ENCODE data around the gene DAGLA. TPM values are rescaled to one million over a fixed set of nuclear protein-coding genes. Genes with fewer than 3 reads are reported as not detected.

DAGLA gene
- total and polyA plus RNA-seq, 2 of the 13 experiments (the other 11 are each of a cell fraction or from before 2014, with no cell fraction given), result 2.6 to 3.9 TPM

DNA sequence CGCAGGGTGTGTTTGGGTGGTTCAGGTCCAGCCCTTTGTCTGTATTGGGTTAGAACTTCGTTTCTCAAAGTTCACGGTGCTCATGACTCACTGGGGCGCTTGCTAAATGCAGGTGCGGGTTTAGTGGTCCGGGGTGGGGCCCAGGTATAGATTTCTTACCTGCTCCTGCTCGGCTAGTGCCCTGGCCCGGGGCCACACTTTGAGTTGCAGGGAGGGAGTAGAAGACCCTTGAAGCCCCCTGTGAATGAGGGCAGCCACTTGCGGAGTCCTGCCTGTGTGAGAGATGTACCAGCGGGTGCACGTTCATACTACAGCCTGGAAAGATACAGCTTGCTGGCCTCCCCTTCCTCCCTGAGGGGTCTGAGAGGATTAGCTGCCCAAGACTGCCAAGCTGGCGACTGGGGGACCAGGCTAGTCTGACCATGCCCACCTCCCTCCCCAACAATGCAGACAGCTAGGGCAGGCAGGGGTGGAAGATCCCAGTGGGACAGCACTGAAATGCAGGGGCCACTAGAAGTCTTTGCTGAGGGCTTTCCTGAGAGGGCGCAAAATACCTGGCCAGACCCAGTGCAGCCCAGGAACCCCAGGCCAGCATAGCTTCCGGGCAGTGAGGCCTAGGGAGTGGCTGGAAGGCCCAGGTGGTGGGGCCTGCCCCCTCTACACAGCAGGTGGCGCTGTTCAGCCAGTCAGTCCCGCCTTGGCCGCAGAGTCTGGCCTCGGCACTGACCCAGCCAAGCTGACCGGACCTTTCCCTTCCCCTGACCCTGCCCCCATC is 67.2 kb downstream of the DAGLA start:
- FAIRE-seq (peak; percentile 44), ATAC-seq (peak; percentile 85), DNase-seq (ENCODE audit: low spot score) (peak; percentile 67)
- Histone ChIP-seq H2AFZ (ENCODE audit: low read length) (no peak overlapping the region), H3K4me2 (ENCODE audit: low read depth, low read length) (peak overlapping the region; percentile 94), H3K4me3 (replicated peaks in 1 of 3; ENCODE audit: insufficient read depth in 1 of 3, low read depth in 2 of 3, low read length in 3 of 3) (peak overlapping the region; percentile 22 to 68 (median 43)), H4K20me1 (ENCODE audit: insufficient read depth, low read length) (no peaks in the 10 kb centered on the region), H3K9me3 (ENCODE audit: low read length) (no peaks in the 10 kb centered on the region), H3K27ac (ENCODE audit: extremely low read length, insufficient read depth, low read length) (no peak overlapping the region), H3K9ac (ENCODE audit: insufficient read depth, low read depth, low read length) (peak overlapping the region; percentile 69), H3K27me3 (ENCODE audit: control insufficient read depth in 1 of 2, insufficient read depth in 2 of 2, low read length in 2 of 2) (no peaks in the 10 kb centered on the region), H3K79me2 (ENCODE audit: insufficient read depth, low read length) (no peaks in the 10 kb centered on the region), H3K36me3 (replicated peaks in 1 of 2; ENCODE audit: control insufficient read depth in 1 of 2, insufficient read depth in 2 of 2, low read length in 2 of 2) (no peaks in the 10 kb centered on the region), H3K4me1 (ENCODE audit: insufficient read depth, low read length) (peaks cover 54% of the 10 kb centered on the region)
- in situ Hi-C loops (cut with HindIII; ENCODE audit: extremely low pct_ligation_motif_present, low pct_unique_long_range_greater_than_20kb), result loop anchor here (5.0 kb wide), 1 partner anchor 35 kb away; no protein-coding TSS in a partner anchor
- WGBS (ENCODE audit: low lambda C conversion rate), result 24% methylated on average over 5 of the region's 19 CpGs
- ChIA-PET POLR2A (interaction anchor here (0.6 to 6.2 kb wide), 12 partner anchors 10 to 202 kb away, joined by 3 to 43 read pairs (median 7); partner anchors contain the start of genes FEN1 and TMEM258), CTCF (ENCODE audit: low intra/inter-chr PET ratio, low total read pairs) (interaction anchor here (0.6 to 3.4 kb wide), 5 partner anchors 20 to 396 kb away, joined by 3 to 38 read pairs (median 24); no protein-coding TSS in a partner anchor)
- BruUV-seq (replicated peaks), result no TSS peak
- intact Hi-C loops (cut with micrococcal nuclease; ENCODE audit: unreplicated experiment), result loop anchor here (1.0 kb wide), 2 partner anchors 29 to 41 kb away; no protein-coding TSS in a partner anchor
- TF ChIP-seq ZNF563 (CRISPR knock-in tag; IDR thresholded peaks at IDR 0.05) (peak; percentile 57; the same call in 1 of the 2 replicates), NFIC (IDR thresholded peaks at IDR 0.05; ENCODE audit: low read length) (no peak), RFX3 (CRISPR knock-in tag; IDR thresholded peaks at IDR 0.05) (no peak), SP1 (IDR thresholded peaks at IDR 0.05) (no peak), SP1 (CRISPR knock-in tag; IDR thresholded peaks at IDR 0.05) (peak; percentile 52; the same call in 1 of the 2 replicates), ZNF598 (CRISPR knock-in tag; IDR thresholded peaks at IDR 0.05; ENCODE audit: borderline replicate concordance) (peak; percentile 55; the same call in 1 of the 2 replicates), HOMEZ (CRISPR knock-in tag; IDR thresholded peaks at IDR 0.05; ENCODE audit: low read depth) (no peak), ZNF891 (CRISPR knock-in tag; IDR thresholded peaks at IDR 0.05) (no peak; the same call in 1 of the 2 replicates), STAT6 (CRISPR knock-in tag; IDR thresholded peaks at IDR 0.05; ENCODE audit: borderline replicate concordance) (no peak), SMC3 (IDR thresholded peaks at IDR 0.05; ENCODE audit: low read length) (peak; percentile 61; the same call in 1 of the 2 replicates), ZNF768 (CRISPR knock-in tag; IDR thresholded peaks at IDR 0.05) (peak; percentile 57; the same call in 1 of the 2 replicates), PBX2 (CRISPR knock-in tag; IDR thresholded peaks at IDR 0.05) (no peak)
- TF ChIP-seq, protein P1, sequence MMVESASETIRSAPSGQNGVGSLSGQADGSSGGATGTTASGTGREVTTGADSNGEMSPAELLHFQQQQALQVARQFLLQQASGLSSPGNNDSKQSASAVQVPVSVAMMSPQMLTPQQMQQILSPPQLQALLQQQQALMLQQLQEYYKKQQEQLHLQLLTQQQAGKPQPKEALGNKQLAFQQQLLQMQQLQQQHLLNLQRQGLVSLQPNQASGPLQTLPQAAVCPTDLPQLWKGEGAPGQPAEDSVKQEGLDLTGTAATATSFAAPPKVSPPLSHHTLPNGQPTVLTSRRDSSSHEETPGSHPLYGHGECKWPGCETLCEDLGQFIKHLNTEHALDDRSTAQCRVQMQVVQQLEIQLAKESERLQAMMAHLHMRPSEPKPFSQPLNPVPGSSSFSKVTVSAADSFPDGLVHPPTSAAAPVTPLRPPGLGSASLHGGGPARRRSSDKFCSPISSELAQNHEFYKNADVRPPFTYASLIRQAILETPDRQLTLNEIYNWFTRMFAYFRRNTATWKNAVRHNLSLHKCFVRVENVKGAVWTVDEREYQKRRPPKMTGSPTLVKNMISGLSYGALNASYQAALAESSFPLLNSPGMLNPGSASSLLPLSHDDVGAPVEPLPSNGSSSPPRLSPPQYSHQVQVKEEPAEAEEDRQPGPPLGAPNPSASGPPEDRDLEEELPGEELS (CRISPR knock-in tag; IDR thresholded peaks at IDR 0.05), result no peak
- TF ChIP-seq, protein P2, sequence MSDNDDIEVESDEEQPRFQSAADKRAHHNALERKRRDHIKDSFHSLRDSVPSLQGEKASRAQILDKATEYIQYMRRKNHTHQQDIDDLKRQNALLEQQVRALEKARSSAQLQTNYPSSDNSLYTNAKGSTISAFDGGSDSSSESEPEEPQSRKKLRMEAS (IDR thresholded peaks at IDR 0.05), result peak; percentile 62; the same call in 1 of the 2 replicates
- TF ChIP-seq, protein P3, sequence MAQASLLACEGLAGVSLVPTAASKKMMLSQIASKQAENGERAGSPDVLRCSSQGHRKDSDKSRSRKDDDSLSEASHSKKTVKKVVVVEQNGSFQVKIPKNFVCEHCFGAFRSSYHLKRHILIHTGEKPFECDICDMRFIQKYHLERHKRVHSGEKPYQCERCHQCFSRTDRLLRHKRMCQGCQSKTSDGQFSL (CRISPR knock-in tag; IDR thresholded peaks at IDR 0.05), result no peak
